DLD1 (cell line): ENCODE measurements around the gene CACNA1H.
"Not testable (repeated sequence)": the region's sequence is repeated elsewhere in the genome, so short reads cannot be mapped to it uniquely, and the experiment has no call there.

Experiments
- in situ Hi-C: cut with HindIII; loops from 2 replicates; pipeline ENCODE4 v1.10.0; 2017; ENCODE audit warnings: low sequenced_read_pairs

CACNA1H gene

DNA sequence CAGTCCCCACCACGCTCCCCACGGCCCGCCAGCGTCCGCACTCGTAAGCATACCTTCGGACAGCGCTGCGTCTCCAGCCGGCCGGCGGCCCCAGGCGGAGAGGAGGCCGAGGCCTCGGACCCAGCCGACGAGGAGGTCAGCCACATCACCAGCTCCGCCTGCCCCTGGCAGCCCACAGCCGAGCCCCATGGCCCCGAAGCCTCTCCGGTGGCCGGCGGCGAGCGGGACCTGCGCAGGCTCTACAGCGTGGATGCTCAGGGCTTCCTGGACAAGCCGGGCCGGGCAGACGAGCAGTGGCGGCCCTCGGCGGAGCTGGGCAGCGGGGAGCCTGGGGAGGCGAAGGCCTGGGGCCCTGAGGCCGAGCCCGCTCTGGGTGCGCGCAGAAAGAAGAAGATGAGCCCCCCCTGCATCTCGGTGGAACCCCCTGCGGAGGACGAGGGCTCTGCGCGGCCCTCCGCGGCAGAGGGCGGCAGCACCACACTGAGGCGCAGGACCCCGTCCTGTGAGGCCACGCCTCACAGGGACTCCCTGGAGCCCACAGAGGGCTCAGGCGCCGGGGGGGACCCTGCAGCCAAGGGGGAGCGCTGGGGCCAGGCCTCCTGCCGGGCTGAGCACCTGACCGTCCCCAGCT, 67.3 kb downstream of the CACNA1H start:
- in situ Hi-C loops = no loop called here

DNA sequence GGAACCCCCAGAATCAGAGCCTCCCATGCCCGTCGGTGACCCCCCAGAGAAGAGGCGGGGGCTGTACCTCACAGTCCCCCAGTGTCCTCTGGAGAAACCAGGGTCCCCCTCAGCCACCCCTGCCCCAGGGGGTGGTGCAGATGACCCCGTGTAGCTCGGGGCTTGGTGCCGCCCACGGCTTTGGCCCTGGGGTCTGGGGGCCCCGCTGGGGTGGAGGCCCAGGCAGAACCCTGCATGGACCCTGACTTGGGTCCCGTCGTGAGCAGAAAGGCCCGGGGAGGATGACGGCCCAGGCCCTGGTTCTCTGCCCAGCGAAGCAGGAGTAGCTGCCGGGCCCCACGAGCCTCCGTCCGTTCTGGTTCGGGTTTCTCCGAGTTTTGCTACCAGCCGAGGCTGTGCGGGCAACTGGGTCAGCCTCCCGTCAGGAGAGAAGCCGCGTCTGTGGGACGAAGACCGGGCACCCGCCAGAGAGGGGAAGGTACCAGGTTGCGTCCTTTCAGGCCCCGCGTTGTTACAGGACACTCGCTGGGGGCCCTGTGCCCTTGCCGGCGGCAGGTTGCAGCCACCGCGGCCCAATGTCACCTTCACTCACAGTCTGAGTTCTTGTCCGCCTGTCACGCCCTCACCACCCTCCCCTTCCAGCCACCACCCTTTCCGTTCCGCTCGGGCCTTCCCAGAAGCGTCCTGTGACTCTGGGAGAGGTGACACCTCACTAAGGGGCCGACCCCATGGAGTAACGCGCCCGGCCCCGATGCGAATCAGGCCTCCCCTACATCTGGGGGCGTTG, 68.1 kb downstream of the CACNA1H start:
- in situ Hi-C loops = no loop called here

DNA sequence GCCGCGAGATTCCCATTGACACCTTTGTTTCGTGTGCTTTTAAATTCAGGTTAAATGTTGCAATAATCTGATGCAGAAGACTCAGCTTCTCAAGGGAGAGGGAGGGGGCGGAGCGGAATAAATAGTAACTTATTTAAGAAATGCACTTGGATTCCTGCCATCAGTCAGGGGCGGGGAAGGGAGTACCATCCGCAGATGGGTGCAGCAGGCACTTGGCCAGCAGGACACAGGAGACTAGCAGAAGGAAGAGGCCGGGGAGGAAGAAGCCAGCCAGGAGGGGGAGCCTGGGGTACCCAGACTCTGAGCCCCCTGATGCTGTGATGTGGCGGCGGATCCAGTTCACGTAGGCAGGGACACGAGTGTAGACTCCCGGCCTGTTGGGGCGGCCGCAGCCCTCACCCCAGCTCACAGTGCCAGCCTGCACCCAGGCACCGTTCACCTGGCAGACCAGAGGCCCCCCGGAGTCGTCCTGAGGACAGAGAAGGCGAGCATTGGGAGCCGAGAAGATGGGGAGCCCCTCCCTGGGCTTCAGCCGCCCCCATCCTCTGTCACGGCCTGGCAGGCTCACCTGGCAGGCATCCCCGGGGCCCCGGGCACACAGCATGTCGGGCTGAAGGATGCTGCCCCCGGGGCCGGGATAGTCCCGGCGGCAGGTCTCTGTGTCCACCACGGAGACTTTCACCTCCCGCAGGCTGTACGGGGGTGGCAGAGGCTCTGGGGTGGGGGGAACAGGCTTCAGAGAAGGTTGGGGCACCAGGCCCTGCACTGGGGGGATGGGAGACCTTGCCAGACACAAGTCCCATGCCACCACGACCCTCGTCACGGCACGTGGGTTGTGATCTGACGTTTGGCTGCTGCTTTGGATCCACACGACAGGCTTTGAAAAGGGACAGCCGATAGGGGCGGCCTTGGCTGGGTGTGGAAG, 69.0 kb downstream of the CACNA1H start:
- in situ Hi-C loops = no loop called here

DNA sequence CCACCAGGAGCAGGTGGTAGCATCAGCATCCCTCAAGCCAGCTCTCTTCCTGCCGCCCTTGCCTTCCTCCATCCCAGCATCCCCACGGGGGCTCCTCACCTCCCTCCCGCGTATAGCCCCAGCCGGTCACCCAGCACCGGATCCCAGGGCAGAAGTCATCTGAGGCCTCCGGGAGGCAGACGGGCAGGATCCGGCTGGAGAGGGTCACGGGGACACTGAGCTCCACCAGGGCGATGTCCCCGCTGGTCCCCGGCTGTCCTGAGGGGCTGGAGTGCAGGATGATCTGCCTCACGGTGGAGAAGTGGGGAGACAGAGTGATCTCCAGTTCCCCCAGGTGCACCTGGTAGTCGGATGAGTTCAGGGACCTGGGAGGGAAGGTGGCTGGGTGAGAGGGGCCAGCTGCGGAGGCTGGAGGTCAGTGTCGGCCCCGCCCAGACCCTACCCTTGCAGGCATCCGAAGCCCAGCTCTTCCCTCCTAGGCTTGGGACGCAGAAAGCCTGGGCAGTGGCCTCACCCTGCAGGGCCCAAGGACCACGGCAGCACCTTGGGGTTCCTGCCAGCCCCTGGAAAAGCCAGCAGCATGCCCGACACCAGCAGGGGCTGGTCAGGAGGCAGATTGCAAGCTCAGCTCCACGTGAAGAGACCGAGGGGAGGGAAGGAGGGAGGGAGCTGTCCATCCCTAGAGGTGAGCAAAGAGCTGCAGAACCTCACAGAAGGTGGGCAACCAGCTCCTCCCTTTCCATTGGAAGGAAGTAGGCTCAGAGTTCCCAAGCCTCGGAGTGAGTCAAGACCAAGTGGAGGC, 69.8 kb downstream of the CACNA1H start:
- in situ Hi-C loops = no loop called here

DNA sequence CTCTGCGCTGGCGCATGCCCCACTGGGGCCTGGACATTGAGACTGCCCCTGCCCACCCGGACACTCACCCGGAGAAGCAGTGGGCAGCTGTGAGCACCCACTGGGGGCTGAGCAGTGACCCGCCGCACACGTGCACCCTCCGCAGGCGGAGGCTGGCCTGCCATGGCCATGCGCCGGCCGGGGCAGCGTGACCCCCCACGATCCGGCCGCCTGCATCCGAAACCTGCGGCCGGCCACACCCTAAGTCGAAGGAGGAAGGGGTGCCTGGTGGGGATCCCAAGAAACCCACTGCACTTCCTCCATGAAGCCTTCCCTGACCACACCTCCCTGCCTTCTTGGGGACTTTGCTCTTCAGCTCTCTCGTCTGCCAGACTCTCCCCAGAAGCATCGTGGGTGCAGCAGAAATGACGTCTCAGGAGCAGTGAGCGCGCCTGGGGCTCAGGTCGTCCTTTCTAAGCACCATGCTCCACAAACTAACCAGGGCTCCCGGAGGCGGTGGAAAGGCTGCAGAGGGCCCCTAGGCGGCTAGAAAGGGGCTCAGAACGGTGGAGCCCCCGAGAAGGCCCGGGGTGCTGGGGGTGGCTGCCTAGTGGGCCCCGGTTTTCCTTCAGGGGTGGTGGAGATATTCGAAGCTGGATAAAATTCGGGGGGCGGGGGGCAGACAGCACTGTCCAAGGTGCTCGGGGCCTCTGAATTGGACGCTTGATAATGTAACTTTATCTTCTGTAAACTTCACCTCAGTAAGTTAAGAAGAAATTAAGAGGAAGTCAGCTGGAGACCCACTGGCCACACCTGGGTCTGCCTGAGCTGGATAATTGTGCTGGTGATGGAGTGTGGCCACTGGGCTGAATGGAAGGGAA, 70.7 kb downstream of the CACNA1H start:
- in situ Hi-C loops = no loop called here

DNA sequence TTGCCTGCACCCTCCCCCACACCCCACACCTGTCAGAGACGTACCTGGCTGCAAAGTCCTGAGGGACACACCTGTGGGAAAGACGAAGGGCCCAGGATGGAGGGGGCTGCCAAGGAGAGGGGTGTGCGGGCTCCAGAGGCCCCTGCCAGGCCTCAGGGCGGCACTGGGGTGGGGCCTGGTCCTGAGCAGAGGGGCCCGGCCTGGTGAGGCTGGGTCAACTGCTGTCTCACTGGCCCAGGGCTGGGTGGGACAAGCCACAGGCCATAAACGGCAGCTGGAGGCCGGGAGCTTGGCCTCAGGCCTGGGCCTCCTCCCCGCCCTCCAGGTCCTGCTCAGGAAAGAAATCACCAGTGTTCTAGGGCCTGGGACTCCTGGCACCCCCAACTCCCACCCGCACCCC, 71.7 kb downstream of the CACNA1H start:
- in situ Hi-C loops = no loop called here

DNA sequence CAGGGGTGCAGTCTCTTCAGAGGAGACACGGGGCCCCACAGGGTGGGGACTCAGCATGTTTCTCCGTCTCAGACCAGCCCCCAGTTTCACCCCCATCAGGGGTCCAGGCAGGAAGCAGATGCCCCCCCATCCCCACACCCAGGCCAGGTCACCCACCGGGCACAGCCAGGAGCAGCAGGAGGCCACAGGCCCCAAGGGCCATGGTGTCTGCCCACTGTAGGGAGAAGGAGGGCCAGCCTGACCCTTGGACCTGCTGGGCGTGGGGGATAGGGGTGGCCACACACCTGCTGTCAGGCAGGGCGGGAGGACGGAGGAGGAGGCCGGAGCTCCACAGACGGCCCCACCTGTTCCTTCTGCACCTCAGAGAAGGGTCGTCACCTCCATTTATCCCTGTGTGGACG, 72.1 kb downstream of the CACNA1H start, which contains the start of gene TPSG1:
Gene TPSG1, minus strand, starts transcription at position 218 of the 401 bp plus-strand sequence. Its CDS starts 16 bp downstream, at position 202.
- in situ Hi-C loops = no loop called here

DNA sequence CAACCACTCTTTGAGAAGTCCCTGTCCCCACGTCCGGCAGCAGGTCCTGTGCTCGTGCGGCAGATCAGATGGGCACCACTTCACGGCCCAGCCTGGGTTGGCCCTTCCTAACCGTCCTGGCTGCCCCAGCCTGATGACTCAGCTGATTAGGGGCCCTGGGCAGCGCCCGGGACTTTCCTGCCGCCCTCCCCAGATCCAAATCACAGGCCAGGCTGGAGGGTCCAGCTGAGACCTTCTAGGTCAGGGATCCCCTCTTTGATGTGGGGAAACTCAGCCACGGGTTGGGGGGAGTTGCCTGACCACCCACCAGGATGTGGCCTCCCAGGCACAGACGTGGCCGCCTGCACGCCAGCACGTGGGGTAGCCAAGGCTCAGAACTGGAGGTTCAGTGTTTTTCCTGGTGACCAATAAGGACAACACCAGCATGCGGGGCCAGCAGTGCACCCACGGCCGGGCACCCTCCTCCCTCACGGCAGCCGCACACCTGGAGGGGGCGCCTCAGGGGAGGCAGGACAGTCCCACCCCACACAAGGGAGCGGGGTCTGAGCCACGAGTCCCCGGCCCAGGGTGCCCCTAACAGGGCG, 72.9 kb downstream of the CACNA1H start:
- in situ Hi-C loops = not testable (repeated sequence)

DNA sequence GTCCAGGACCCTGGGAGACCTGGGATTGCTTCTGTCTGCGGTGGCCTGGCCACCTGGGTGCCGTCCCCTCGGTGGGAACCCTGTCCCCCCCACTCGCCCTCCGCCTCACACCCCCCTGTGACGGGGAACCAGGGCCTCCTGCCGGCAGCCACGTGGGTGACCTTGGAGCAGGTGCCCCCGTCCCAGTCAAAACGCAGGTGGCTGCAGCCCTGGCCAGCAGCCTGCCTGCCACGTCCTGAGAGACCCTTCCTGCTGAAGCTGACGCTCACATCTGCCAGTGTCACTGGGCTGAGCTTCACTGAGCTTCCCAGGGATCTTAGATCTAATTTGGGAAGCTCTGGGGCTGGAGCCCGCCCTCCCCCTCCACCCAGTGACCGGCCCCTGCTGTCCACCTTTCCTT, 73.8 kb downstream of the CACNA1H start:
- in situ Hi-C loops = not testable (repeated sequence)

DNA sequence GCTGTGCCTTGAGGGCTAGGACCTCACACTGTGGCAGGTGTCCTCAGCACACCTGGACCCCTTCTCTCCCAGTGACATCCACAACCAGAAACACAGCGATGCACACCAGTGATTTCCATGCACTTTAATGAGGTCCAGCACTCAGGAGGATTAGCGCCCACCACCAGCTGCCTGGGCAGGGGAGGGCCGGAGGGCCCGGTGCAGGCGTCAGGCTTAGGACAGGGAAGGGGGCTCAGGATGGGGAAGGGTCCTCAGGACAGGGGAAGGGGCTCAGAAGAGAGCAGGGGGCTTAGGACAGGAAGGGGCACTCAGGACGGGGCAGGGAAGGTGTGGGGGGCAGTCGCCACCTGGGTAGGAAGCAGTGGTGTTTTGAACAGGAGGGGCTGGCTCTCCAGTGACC, 75.3 kb downstream of the CACNA1H start:
- in situ Hi-C loops = not testable (repeated sequence)

DNA sequence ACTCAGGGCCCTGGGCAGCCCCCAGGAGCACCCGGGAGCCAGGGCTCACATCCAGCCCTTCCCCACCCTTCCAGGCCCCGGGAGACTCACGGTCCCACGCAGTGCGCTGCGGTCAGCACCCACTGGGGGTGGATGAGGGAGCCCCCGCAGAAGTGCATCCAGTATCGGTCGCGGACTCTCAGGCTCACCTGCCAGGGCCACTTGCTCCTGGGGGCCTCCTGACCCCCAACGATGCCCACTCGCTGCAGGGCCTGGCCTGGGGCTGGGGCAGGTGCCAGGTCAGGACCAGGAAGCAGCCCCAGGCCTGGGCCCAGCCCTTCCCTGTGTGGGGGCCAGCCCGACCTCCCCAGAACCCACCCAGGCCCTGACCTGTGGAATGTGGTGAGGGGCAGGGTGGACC, 76.6 kb downstream of the CACNA1H start:
- in situ Hi-C loops = not testable (repeated sequence)

DNA sequence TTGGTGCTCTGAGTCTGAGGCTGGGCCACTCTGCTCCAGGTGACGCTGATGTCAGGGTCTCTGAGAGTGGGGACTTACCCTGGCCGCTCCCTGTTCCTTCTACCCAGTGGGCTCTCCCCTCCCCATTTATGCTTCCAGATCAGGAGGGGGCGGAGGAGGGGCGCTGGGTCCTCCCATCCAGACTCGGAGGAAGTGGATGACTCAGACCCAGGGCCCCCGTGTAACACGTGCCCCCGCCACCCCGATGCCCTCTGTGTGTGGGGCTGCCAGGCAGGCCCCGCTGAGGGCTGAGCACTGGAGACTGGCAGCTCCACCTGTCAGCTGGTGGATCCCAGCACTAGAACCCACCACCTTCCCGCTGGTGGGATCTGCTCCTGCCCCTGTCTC, 77.2 kb downstream of the CACNA1H start, which contains the start of gene TPSB2:
Gene TPSB2, minus strand, starts transcription at position 101 of the 387 bp plus-strand sequence. CDS start 233 bp downstream, outside the sequence.
- in situ Hi-C loops = not testable (repeated sequence)

DNA sequence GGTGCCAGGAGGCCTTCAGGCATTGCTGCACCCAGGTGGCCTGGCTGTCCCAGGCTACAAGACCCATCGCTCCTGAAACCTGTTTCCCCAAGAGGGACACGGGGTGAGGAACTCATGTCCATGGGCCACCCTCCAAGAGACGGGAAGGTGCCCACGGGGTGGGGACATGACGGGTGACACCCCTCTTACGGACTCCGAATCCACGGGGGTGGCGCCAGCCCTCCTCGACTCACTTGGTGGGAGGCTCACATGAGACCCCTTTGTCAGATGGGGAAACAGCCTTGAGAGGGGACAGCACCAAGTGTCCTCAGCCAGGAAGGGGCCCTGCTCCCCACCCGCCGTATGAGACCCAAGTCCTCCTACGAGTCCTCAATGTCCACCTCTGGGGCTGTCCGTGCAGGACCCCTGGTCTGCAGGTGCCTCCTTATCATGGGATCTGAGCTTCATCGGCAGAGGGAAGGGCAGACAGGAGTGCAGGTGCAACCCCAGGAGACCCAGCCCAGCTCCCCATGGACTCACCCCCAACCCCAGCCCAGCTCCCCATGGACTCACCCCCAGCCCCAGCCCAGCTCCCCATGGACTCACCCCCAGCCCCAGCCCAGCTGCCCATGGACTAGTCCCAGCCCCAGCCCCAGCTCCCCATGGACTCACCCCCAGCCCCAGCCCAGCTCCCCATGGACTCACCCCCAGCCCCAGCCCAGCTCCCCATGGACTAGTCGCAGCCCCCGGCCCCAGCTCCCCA, 77.7 kb downstream of the CACNA1H start:
- in situ Hi-C loops = not testable (repeated sequence)

DNA sequence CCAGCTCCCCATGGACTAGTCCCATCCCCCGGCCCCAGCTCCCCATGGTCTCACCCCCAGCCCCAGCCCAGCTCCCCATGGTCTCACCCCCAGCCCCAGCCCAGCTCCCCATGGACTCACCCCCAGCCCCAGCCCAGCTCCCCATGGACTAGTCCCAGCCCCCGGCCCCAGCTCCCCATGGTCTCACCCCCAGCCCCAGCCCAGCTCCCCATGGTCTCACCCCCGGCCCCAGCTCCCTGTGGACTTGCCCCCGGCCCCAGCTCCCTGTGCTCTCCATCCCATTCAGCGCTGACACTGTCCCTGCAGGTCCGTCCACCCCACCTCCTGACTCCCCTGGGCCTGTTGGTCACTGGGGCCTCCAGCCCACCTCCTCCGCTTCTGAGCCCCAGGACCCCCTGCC, 78.4 kb downstream of the CACNA1H start:
- in situ Hi-C loops = not testable (repeated sequence)

DNA sequence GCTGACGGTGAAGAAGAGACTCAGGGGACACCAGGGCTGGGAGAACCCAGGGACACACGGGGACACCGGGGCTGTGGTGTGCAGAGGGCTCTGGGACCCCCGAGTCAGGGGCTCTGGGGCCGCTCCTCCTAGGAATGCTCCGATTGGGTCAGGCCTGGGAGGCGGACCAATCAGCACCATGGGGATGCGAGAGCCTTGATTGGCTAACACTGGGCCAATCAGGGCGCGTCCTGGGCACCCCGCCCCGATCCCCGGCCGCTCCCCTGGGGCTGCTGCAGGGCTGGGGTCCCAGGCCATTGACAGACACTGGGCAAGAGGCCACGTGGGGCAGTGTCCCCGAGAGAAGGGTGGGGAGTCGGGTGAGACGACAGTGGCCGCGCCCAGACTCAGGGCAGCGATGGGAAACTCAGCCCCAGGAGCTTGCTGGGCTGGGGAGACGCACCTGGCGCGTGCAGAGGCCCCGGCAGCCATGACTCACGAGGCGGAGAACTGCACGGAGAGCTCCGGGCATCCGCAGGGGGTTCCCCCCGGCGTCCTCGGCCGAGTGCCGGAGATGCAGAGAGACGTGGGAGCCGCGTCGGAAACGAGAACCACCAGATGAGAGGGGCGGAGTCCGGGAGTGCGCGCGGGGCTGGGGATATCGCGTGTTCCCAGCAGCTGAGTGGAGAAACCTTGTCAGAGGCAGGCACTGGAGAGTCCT, 79.3 kb downstream of the CACNA1H start:
- in situ Hi-C loops = not testable (repeated sequence)

DNA sequence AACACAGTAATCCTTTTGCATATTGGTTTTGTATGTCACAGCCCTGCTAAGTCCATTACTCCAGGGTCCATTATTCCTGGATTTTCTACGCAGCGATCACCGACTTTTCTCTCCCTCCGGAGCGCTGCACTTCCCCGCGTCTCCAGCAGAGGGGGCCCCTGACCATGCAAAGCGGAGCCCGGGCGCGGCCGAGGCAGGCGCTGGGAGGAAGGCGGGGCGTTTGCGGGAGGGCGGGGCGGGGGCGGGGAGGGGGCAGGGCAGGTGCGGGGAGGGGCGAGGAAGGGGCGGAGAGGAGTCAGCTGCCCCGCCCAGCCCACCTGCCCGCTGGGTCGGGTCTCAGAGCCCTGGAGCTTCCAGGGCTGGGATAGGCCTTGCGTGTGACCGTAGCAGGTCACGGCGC, 83.8 kb downstream of the CACNA1H start:
- in situ Hi-C loops = not testable (repeated sequence)

DNA sequence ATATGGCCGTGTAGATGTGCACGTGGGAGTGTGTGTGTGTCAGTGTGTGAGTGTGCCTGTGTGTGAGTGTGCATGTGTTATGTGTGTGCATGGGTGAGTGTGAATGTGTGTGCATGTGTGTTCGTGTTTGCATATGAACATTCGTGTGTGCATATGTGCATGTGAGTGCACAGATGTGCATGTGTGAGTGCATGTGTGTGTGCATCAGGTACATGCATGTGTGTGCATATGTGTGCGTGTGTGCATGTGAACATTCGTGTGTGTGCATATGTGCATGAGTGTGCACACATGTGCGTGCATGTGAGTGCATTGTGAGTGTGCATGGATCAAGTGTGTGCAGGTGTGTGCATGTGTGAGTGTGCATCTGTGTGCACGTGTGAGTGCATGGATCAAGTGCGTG, 85.1 kb downstream of the CACNA1H start:
- in situ Hi-C loops = no loop called here

DNA sequence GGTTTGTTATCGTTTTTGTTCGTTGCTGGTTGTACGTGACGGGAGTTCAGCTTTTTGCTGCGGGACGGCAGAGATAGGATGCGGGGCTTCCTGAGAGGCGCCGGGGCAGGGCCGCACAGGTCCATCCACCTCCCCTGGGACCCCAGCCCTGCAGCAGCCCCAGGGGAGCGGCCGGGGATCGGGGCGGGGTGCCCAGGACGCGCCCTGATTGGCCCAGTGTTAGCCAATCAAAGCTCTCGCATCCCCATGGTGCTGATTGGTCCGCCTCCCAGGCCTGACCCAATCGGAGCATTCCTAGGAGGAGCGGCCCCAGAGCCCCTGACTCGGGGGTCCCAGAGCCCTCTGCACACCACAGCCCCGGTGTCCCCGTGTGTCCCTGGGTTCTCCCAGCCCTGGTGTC, 86.0 kb downstream of the CACNA1H start:
- in situ Hi-C loops = not testable (repeated sequence)
